Ovary (tissue), 9 donors: ENCODE results near the gene BMPR2. TPM values are rescaled to one million over a fixed set of nuclear protein-coding genes. Genes with fewer than 3 reads are reported as not detected.

Experiments used
- DNase-seq, 5 donors: peaks; one replicate each; pipeline ENCODE4 v3.0.0-alpha.2; 2019 to 2020
- H3K27ac ChIP-seq, 2 donors: fragments of 200-600 bp; one replicate each; pipeline versions ENCODE4 v1.5.1 to v1.8.0; 2019 to 2022
- H3K27me3 ChIP-seq: fragments of 200-600 bp; one replicate; pipeline ENCODE4 v1.8.0; 2022
- H3K36me3 ChIP-seq: fragments of 200-600 bp; sonication (generic); one replicate; pipeline ENCODE4 v1.5.1; 2019
- H3K4me1 ChIP-seq: one replicate; pipeline ENCODE4 v1.8.1; 2013; ENCODE audit warnings: mild to moderate bottlenecking, moderate library complexity; ENCODE audit not compliant: insufficient read depth
- H3K4me3 ChIP-seq: fragments of 200-600 bp; sonication (generic); one replicate; pipeline ENCODE4 v1.5.1; 2017
- H3K9me3 ChIP-seq, 2 donors: fragments of 200-600 bp in 1 of 2; sonication (generic) in 1 of 2; one replicate each; pipeline versions ENCODE4 v1.5.1 to v1.8.1; 2013 to 2019; ENCODE audit warnings: mild to moderate bottlenecking in 1 of 2, moderate library complexity in 1 of 2
- EP300 ChIP-seq: sonication (generic); formaldehyde crosslinking; IDR thresholded peaks from one replicate; pipeline ENCODE4 v1.6.1; 2017; ENCODE audit warnings: antibody characterized with exemption
- POLR2A ChIP-seq: fragments of 450-650 bp; IDR thresholded peaks from one replicate; pipeline ENCODE4 v1.6.1; 2017; ENCODE audit warnings: antibody characterized with exemption, mild to moderate bottlenecking, moderate library complexity
- WGBS, 3 donors: extraction: QIAGEN DNeasy Blood & Tissue Kit in 1 of 3; methylation state at CpG; one replicate each; pipeline versions ENCODE4 v1.1.5 to v1.1.7; 2013 to 2017; 5-methylcytosine and 5-hydroxymethylcytosine counted together
- intact Hi-C, 4 donors: fragments of 100-400 bp; cut with DNase I; formaldehyde crosslinking; loops; one replicate each; pipeline versions ENCODE4 v1.11.0 to v1.15.1; 2022 to 2023
- polyA plus RNA-seq, 2 donors: library from polyadenylated mRNA; stranded (reverse); fragments of 200-250 nt in 1 of 2; fragments of 350-450 nt in 1 of 2; fragmentation: Illumina TruSeq in 1 of 2; extraction: RNeasy Lipid Tissue Mini Kit (QIAGEN cat#74804) in 1 of 2; gene quantifications; one replicate each; pipeline ENCODE4 v1.2.3, GENCODE V29; 2013 to 2014
- total RNA-seq, 7 donors: library from RNA; depleted of rRNA in 2 of 7; stranded (reverse); fragments of >200 nt in 2 of 7; fragmentation: NEBNext Ultra II Directional in 3 of 7; extraction: Animal tissue kit (Norgen Biotek cat#: 25700) in 3 of 7; gene quantifications; one replicate each; pipeline versions ENCODE4 v1.1.0 to v1.2.4, GENCODE V29; 2016 to 2023
- TF ChIP-seq, protein P1 (sequence below), 3 donors: fragments of 450-650 bp in 2 of 3; fragments of 200-600 bp in 1 of 3; IDR thresholded peaks; one replicate each; pipeline versions ENCODE4 v1.5.1 to v1.8.0; 2016 to 2022; ENCODE audit warnings: antibody characterized with exemption in 3 of 3, mild to moderate bottlenecking in 1 of 3
- donor health status: DM: no; HTN: no; CAD: no; lungs with moderate emphysema.
- donor health status: DM: no; HTN: no; CAD: no.
- donor health status: Bipolar disorder and iron deficiency.
- donor health status: DM: yes; HTN: yes; CAD: no.
- donor health status: DM: no; HTN: no; CAD: no.
- donor health status: DM: yes; HTN: yes; CAD: no.

The BMPR2 gene
- total and polyA plus RNA-seq, 9 donors: 14.5 to 55.5 (median 45.1) TPM

DNA sequence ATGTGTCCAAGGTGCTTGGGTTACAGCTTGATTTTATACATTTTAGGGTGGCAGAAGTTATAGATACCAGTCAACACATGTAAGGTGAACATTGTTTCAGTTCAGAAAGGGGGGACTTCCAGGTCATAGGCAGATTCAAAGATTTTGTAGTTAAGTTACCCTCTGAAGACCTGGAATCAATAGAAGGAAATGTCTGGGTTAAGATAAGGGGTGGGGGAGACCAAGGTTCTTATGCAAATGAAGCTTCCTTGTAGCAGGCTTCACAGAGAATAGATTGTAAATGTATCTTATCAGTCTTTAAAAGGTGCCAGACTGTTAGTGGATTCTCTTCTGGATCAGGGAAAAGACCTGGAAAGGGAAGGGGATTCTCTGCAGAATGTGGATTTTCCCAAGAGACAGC is 42.4 kb downstream of the BMPR2 start:
- intact Hi-C loops: no loop called here
- Histone ChIP-seq H3K9me3 (no peaks in the 10 kb centered on the region), H3K4me3 (no peak overlapping the region), H3K4me1 (peaks cover 9% of the 10 kb centered on the region), H3K27ac (no peak overlapping the region), H3K27me3 (no peaks in the 10 kb centered on the region), H3K36me3 (no peaks in the 10 kb centered on the region)
- TF ChIP-seq EP300 (no peak), POLR2A (no peak)
- TF ChIP-seq, protein P1, sequence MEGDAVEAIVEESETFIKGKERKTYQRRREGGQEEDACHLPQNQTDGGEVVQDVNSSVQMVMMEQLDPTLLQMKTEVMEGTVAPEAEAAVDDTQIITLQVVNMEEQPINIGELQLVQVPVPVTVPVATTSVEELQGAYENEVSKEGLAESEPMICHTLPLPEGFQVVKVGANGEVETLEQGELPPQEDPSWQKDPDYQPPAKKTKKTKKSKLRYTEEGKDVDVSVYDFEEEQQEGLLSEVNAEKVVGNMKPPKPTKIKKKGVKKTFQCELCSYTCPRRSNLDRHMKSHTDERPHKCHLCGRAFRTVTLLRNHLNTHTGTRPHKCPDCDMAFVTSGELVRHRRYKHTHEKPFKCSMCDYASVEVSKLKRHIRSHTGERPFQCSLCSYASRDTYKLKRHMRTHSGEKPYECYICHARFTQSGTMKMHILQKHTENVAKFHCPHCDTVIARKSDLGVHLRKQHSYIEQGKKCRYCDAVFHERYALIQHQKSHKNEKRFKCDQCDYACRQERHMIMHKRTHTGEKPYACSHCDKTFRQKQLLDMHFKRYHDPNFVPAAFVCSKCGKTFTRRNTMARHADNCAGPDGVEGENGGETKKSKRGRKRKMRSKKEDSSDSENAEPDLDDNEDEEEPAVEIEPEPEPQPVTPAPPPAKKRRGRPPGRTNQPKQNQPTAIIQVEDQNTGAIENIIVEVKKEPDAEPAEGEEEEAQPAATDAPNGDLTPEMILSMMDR (IDR thresholded peaks at IDR 0.05): no peak
- DNase-seq: no peak

DNA sequence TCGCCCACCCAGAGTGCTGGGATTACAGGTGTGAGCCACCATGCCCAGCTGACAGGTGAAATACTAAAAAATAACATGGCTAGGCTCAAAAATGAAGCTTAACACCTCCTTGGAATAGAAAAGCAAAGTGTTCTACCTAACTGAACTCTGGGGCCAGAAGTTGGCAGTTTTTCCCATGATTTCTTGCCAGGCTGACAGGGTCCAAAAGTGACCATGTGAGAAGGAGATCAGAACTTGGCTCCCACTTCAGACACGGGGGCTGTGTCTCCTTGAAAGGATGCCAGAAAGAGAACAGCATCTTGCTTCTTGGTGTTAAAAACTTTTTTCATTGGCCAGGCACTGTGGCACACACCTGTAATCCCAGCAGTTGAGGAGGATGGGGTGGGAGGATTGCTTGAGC is 47.0 kb downstream of the BMPR2 start:
- no peak for TF ChIP-seq POLR2A
- TF ChIP-seq, protein P1 (IDR thresholded peaks at IDR 0.05): no peak
- TF ChIP-seq EP300: no peak
- Histone ChIP-seq H3K4me3 (no peak overlapping the region), H3K27ac (no peak overlapping the region), H3K36me3 (no peaks in the 10 kb centered on the region), H3K9me3 (no peaks in the 10 kb centered on the region), H3K27me3 (no peaks in the 10 kb centered on the region), H3K4me1 (peaks cover 9% of the 10 kb centered on the region)
- DNase-seq: peak in 4 of 5 donors; percentile 31 to 57 (median 48)
- 38 to 50% (median 50%) methylated on average over 2 of the region's 2 CpGs for WGBS, 3 donors
- intact Hi-C loops: no loop called here

DNA sequence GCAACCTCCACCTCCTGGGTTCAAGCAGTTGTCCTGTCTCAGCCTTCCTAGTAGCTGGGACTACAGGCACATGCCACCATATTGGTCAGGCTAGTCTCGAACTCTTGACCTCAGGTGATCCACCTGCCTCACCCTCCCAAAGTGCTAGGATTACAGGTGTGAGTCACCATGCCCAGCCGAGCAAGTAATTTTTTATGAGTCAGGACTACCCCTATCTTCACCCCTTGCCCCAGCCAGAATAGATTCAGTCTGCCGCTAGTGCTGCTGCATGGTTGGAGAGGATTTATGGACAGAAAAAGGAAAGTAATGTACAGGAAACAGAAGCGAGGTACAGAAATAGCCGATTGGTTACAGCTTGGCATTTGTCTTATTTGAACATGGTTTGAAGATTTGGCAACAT is 48.9 kb downstream of the BMPR2 start:
- peaks cover 9% of the 10 kb centered on the region for H3K4me1 ChIP-seq
- 88 to 94% (median 92%) methylated on average over 5 of the region's 5 CpGs for WGBS, 3 donors
- intact Hi-C loops: no loop called here

DNA sequence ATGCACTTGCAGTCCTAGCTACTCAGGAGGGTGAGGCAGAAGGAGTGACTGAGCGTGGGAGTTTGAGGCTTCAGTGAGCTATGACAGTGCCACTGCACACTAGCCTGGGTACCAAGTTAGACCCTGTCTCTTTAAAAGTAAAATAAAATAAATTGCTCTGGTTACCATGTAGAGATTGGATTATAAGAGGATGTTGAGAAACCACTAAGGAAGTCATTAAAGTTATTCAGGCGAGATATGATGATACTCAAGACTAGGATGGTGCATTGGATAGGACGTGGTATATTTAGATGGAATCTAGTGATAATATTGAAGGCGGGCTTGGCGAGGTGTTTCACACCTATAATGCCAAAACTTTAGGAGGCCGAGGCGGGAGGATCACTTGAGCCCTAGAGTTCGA is 50.6 kb downstream of the BMPR2 start:
- Histone ChIP-seq H3K9me3 (no peaks in the 10 kb centered on the region), H3K36me3 (no peaks in the 10 kb centered on the region), H3K27ac (no peak overlapping the region), H3K27me3 (no peaks in the 10 kb centered on the region), H3K4me1 (peaks cover 9% of the 10 kb centered on the region), H3K4me3 (no peak overlapping the region)
- TF ChIP-seq EP300: no peak
- TF ChIP-seq POLR2A: no peak
- TF ChIP-seq, protein P1 (IDR thresholded peaks at IDR 0.05): no peak
- WGBS, 3 donors: 89 to 95% (median 95%) methylated on average over 8 of the region's 8 CpGs
- intact Hi-C loops: no loop called here
- DNase-seq: no peak

More for the DNA sequence above, 48.9 kb downstream of the BMPR2 start:
- H3K27ac ChIP-seq: no peak overlapping the region
- no peaks in the 10 kb centered on the region for H3K27me3 ChIP-seq
- H3K4me3 ChIP-seq: no peak overlapping the region
- no peak for DNase-seq
- H3K36me3 ChIP-seq: no peaks in the 10 kb centered on the region
- TF ChIP-seq POLR2A (no peak), EP300 (no peak)
- TF ChIP-seq, protein P1 (IDR thresholded peaks at IDR 0.05): no peak
- no peaks in the 10 kb centered on the region for H3K9me3 ChIP-seq
